VCaP (cell line): ENCODE results near the gene GPR61.

Source experiments
- H3K27ac ChIP-seq: fragments of 450-650 bp; 2 replicates; pipeline ENCODE4 v1.5.1; 2017
- CTCF ChIP-seq: fragments of 450-650 bp; conservative IDR thresholded peaks from 2 replicates; pipeline ENCODE4 v1.5.1; 2017; ENCODE audit warnings: mild to moderate bottlenecking, moderate library complexity

The GPR61 gene

GRCh38 chr1:109582021-109582420, 42.3 kb downstream of the GPR61 start:
- TF ChIP-seq CTCF: no peak

GRCh38 chr1:109584766-109585165, 45.1 kb downstream of the GPR61 start:
- no peak overlapping the region for H3K27ac ChIP-seq
- TF ChIP-seq CTCF: no peak

More at GRCh38 chr1:109582021-109582420, 42.3 kb downstream of the GPR61 start:
- no peak overlapping the region for H3K27ac ChIP-seq

- TF ChIP-seq CTCF: no peak
- no peak overlapping the region for H3K27ac ChIP-seq
Observed at GRCh38 chr1:109586055-109586454, 46.4 kb downstream of the GPR61 start.

- H3K27ac ChIP-seq: no peak overlapping the region
- no peak for TF ChIP-seq CTCF
Observed at GRCh38 chr1:109589177-109589576, 49.5 kb downstream of the GPR61 start.

GRCh38 chr1:109589679-109590078, 50.0 kb downstream of the GPR61 start:
- TF ChIP-seq CTCF: no peak
- no peak overlapping the region for H3K27ac ChIP-seq

GRCh38 chr1:109592916-109593315, 53.2 kb downstream of the GPR61 start:
- no peak overlapping the region for H3K27ac ChIP-seq
- TF ChIP-seq CTCF: no peak

- H3K27ac ChIP-seq: no peak overlapping the region
- no peak for TF ChIP-seq CTCF
Observed at GRCh38 chr1:109595531-109595930, 55.9 kb downstream of the GPR61 start.
